HCT116 (cell line): ENCODE results near the gene RPS27A. TPM values are rescaled to one million over a fixed set of nuclear protein-coding genes. Genes with fewer than 3 reads are reported as not detected.

ENCODE experiments used
- ATAC-seq: fragments of 200-7000 bp; cut with Tn5 transposase; 2 replicates; pipeline ENCODE4 v1.9.1; 2020; ENCODE audit warnings: mild to moderate bottlenecking, moderate library complexity
- BruUV-seq: library from RNA; stranded (reverse); fragments of 400-500 nt; replicated peaks from 2 replicates; lab custom pipeline; 2021; lab: Mats Ljungman, UMichigan
- CTCF ChIA-PET: fragments of 300-600 bp; sonication (Branson Sonifier 250); formaldehyde crosslinking; loops from one replicate; lab custom pipeline; 2021; ENCODE audit warnings: antibody characterized with exemption; lab: Charles Lee
- POLR2A ChIA-PET: fragments of 300-600, 350-600 bp; sonication (Branson Sonifier 250); formaldehyde crosslinking; loops from one replicate; lab custom pipeline; 2021; ENCODE audit warnings: antibody characterized with exemption; lab: Charles Lee
- RAD21 ChIA-PET, 2 experiments: fragments of 300-600 bp; sonication (Branson Sonifier 250); formaldehyde crosslinking; loops; one replicate each; lab custom pipeline; 2023; ENCODE audit warnings: low total read pairs in 2 of 2; ENCODE audit not compliant: uncharacterized antibody in 2 of 2, unreplicated experiment in 2 of 2, low non-redundant PET in 1 of 2; lab: Charles Lee
- DNase-seq: peaks from one replicate; pipeline ENCODE4 v3.0.0-alpha.2; 2010; ENCODE audit warnings: low read depth, low spot score
- H2AFZ ChIP-seq: fragments of 200-600 bp; shearing (Covaris generic), sonication (generic); 2 replicates; pipeline ENCODE4 v1.6.1; 2017; ENCODE audit warnings: low read depth, mixed run types, mixed read lengths, antibody characterized with exemption, low read length; ENCODE audit not compliant: poor library complexity, severe bottlenecking
- H3K27ac ChIP-seq: 2 replicates; pipeline ENCODE4 v1.5.1; 2012; ENCODE audit warnings: low read depth, low read length
- H3K27me3 ChIP-seq: fragments of 200-600 bp; sonication (generic); 2 replicates; pipeline ENCODE4 v1.6.1; 2016; ENCODE audit warnings: mixed run types, low read length, mixed read lengths; ENCODE audit not compliant: insufficient read depth
- H3K36me3 ChIP-seq, 2 experiments: fragments of 200-500 bp in 1 of 2; fragments of 200-600 bp in 1 of 2; sonication (Bioruptor generic) in 1 of 2; sonication (generic) in 1 of 2; 2 replicates each; pipeline versions ENCODE4 v1.5.1 to v1.6.1; 2014 to 2016; ENCODE audit warnings: low read length in 2 of 2, inconsistent platforms in 1 of 2, mixed read lengths in 1 of 2, mixed run types in 1 of 2; ENCODE audit not compliant: insufficient read depth in 2 of 2, control insufficient read depth in 1 of 2
- H3K4me1 ChIP-seq, 2 experiments: fragments of 200-600 bp in 1 of 2; sonication (generic) in 1 of 2; 2 replicates each; pipeline versions ENCODE4 v1.5.1 to v1.6.1; 2012 to 2017; ENCODE audit warnings: low read length in 2 of 2, inconsistent platforms in 1 of 2, mild to moderate bottlenecking in 1 of 2, mixed read lengths in 1 of 2, mixed run types in 1 of 2, moderate library complexity in 1 of 2; ENCODE audit not compliant: insufficient read depth in 2 of 2, control insufficient read depth in 1 of 2
- H3K4me2 ChIP-seq: fragments of 200-600 bp; sonication (generic); 2 replicates; pipeline ENCODE4 v1.6.1; 2017; ENCODE audit warnings: mixed run types, low read length, mixed read lengths
- H3K4me3 ChIP-seq, 2 experiments: fragments of 200-600 bp in 1 of 2; sonication (generic) in 1 of 2; replicated peaks in 1 of 2; 2 replicates each; pipeline ENCODE4 v1.5.1; 2011 to 2016; ENCODE audit warnings: low read length in 2 of 2, control low read depth in 1 of 2, low read depth in 1 of 2, mild to moderate bottlenecking in 1 of 2, mixed read lengths in 1 of 2, mixed run types in 1 of 2
- H3K79me2 ChIP-seq: fragments of 200-600 bp; sonication (generic); 2 replicates; pipeline ENCODE4 v1.6.1; 2017; ENCODE audit warnings: mild to moderate bottlenecking, mixed run types, low read length, moderate library complexity, mixed read lengths; ENCODE audit not compliant: insufficient read depth
- H3K9ac ChIP-seq: fragments of 200-600 bp; sonication (generic); 2 replicates; pipeline ENCODE4 v1.6.1; 2016; ENCODE audit warnings: low read length, mixed read lengths
- H3K9me2 ChIP-seq: fragments of 200-600 bp; sonication (generic), shearing (Covaris generic); 2 replicates; pipeline ENCODE4 v1.6.1; 2017; ENCODE audit warnings: mixed run types, mild to moderate bottlenecking, moderate library complexity; ENCODE audit not compliant: insufficient read depth
- H3K9me3 ChIP-seq, 2 experiments: fragments of 200-500 bp in 1 of 2; fragments of 200-600 bp in 1 of 2; sonication (Bioruptor generic) in 1 of 2; sonication (generic) in 1 of 2; 2 replicates each; pipeline ENCODE4 v1.6.1; 2014 to 2017; ENCODE audit warnings: low read length in 2 of 2, mixed read lengths in 2 of 2, inconsistent platforms in 1 of 2, low read depth in 1 of 2, mild to moderate bottlenecking in 1 of 2, mixed run types in 1 of 2, moderate library complexity in 1 of 2; ENCODE audit not compliant: control insufficient read depth in 1 of 2, insufficient read depth in 1 of 2
- H4K20me1 ChIP-seq: fragments of 200-600 bp; sonication (generic), shearing (Covaris generic); 2 replicates; pipeline ENCODE4 v1.6.1; 2017; ENCODE audit warnings: mixed run types, mild to moderate bottlenecking, moderate library complexity; ENCODE audit not compliant: insufficient read depth
- CBX3 ChIP-seq: IDR thresholded peaks from 2 replicates; pipeline ENCODE4 v1.6.1; 2012; ENCODE audit warnings: low read depth
- EZH2 ChIP-seq: fragments of 200-600 bp; sonication (generic); IDR thresholded peaks from 2 replicates; pipeline ENCODE4 v1.6.1; 2017; ENCODE audit warnings: antibody characterized with exemption, mixed run types
- JUND ChIP-seq: IDR thresholded peaks from 2 replicates; pipeline ENCODE4 v1.6.1; 2012
- POLR2AphosphoS5 ChIP-seq: IDR thresholded peaks from 2 replicates; pipeline ENCODE4 v1.6.1; 2011; ENCODE audit warnings: mild to moderate bottlenecking, low read depth, low read length, moderate library complexity
- SP1 ChIP-seq: IDR thresholded peaks from 2 replicates; pipeline ENCODE4 v1.6.1; 2012; ENCODE audit warnings: low read depth
- intact Hi-C: fragments of 100-400 bp; cut with micrococcal nuclease; formaldehyde crosslinking; loops from 2 replicates; pipeline ENCODE4 v1.10.0; 2022
- total RNA-seq: library from RNA; stranded (reverse); gene quantifications from one replicate; pipeline ENCODE4 v1.2.1, GENCODE V29; 2021; ENCODE audit not compliant: unreplicated experiment
- TF ChIP-seq, protein P1 (sequence below): IDR thresholded peaks from 2 replicates; pipeline ENCODE4 v1.6.1; 2012

Gene RPS27A
- total RNA-seq, 1 experiment from 2014 or later = 1,291 TPM

DNA sequence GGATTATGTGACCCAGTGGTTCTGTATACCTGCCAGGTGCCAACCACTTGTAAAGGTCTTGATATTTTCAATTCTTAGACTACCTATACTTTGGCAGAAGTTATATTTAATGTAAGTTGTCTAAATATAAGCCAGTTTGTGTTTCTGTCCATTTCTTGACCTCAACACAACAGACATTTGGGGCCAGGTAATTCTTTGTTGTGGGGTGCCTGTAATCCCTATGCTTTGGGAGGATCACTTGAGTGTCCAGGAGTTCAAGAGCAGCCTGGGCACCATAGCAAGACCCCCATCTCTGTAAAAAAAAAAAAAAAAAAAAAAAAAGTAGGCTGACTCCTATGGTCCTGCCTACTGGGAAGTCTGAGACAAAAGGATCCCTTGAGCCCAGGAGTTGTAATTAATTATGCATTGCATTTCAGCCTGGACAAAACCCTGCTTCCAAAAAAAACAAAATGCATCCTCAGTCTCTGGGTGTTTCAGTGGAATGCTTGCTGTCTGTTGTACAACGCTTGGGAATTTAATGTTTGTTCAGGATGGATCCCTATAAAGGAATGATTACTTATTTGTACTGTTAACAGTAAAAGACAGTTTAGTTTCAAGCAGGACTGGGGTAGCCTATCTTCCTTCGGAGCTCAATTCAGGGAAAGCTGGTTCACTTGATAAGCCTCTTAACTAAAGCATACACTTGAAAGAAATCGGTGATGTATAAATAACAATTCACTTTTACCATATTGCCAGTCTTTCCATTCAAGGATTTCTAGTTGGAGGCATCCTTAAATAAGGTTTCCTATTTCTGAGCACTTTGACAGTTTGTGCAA is 3.4 kb downstream of the RPS27A start:
- Histone ChIP-seq H3K27me3 (no peaks in the 10 kb centered on the region), H3K4me3 (no peak overlapping the region), H3K9me2 (no peaks in the 10 kb centered on the region), H3K36me3 (peaks cover 32 to 47% of the 10 kb centered on the region in 2 experiments), H3K9ac (no peak overlapping the region), H3K79me2 (peaks cover 47% of the 10 kb centered on the region), H3K4me2 (no peak overlapping the region), H4K20me1 (peaks cover 10% of the 10 kb centered on the region; the same call in 1 of the 2 replicates), H2AFZ (no peak overlapping the region), H3K9me3 (no peaks in the 10 kb centered on the region), H3K4me1 (peaks cover 3 to 11% of the 10 kb centered on the region in 2 experiments; a peak in 3 of 4 replicates), H3K27ac (no peak overlapping the region)
- POLR2A ChIA-PET = no interaction called here
- RAD21 ChIA-PET = no interaction called here
- TF ChIP-seq EZH2 = no peak
- TF ChIP-seq POLR2AphosphoS5 = peak; percentile 9; the same call in 1 of the 2 replicates
- ATAC-seq (no peak), DNase-seq (no peak)
- CTCF ChIA-PET = no interaction called here
- intact Hi-C loops = no loop called here
- BruUV-seq = no TSS peak

DNA sequence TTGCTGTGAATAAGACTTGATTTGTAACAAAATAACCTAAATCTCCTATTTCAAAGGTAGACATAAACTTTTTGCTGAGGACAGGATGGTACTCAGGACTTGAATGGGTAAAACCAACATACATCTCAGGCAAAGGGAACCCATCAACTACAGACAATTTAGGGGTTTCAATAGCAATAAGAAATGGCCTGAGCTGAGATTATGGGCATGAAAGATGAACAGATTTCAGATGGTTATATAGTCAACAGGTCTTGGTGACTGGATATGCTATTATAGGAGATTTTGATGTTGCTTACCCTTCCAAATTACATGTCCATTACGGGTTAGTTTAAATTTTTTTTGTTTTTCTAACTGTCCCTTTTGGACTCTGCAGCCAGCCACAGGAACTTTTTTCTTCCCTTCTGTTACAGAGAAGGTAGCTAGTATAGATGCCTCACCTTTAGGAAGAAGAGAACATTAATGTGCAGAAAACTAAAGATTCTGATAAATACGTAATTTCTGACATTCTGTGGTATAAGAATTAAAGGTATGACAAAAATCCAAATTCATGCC is 4.6 kb downstream of the RPS27A start:
- H3K4me1 ChIP-seq = peaks cover 3 to 6% of the 10 kb centered on the region in 2 experiments; a peak in 3 of 4 replicates
- no peak overlapping the region; the same call in 1 of the 2 replicates for H3K27ac ChIP-seq
- H3K27me3 ChIP-seq = no peaks in the 10 kb centered on the region
- H3K79me2 ChIP-seq = peaks cover 40% of the 10 kb centered on the region
- no peak for DNase-seq
- H4K20me1 ChIP-seq = peaks cover 10% of the 10 kb centered on the region; the same call in 1 of the 2 replicates
- BruUV-seq = no TSS peak
- ChIA-PET CTCF (no interaction called here), POLR2A (interaction anchor here (0.6 to 1.3 kb wide), 2 partner anchors 18 to 24 kb away, joined by 3 read pairs; no protein-coding TSS in a partner anchor), RAD21 (no interaction called here)
- H3K9me3 ChIP-seq = no peaks in the 10 kb centered on the region
- H3K9me2 ChIP-seq = no peaks in the 10 kb centered on the region
- TF ChIP-seq POLR2AphosphoS5 (0 out of 2 replicates have a peak, but pooled peaks have one; percentile 49), CBX3 (no peak), SP1 (no peak), JUND (0 out of 2 replicates have a peak, but pooled peaks have one; percentile 8)
- TF ChIP-seq, protein P1, sequence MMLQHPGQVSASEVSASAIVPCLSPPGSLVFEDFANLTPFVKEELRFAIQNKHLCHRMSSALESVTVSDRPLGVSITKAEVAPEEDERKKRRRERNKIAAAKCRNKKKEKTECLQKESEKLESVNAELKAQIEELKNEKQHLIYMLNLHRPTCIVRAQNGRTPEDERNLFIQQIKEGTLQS = no peak
- H3K9ac ChIP-seq = no peak overlapping the region
- no peak overlapping the region for H3K4me2 ChIP-seq
- H2AFZ ChIP-seq = no peak overlapping the region
- H3K4me3 ChIP-seq = no peak overlapping the region
- intact Hi-C loops = no loop called here
- H3K36me3 ChIP-seq = peaks cover 32 to 47% of the 10 kb centered on the region in 2 experiments
- no peak for ATAC-seq
